Measurements from ENCODE around the gene COL27A1. TPM values are rescaled to one million over a fixed set of nuclear protein-coding genes. Genes with fewer than 3 reads are reported as not detected.

COL27A1 gene
- polyA plus RNA-seq, 1 donor (not counting 4 experiments of a cell fraction or from before 2014, with no cell fraction given) = 14.0 TPM

GRCh38 chr9:114289106-114289505 lies 133.8 kb downstream of the COL27A1 start:
- Histone ChIP-seq H2AFZ (ENCODE audit: control insufficient read depth, low read length) (no peak overlapping the region), H3K4me2 (ENCODE audit: control insufficient read depth, extremely low read depth, insufficient read depth, low read depth, low read length) (peak overlapping the region; percentile 92), H3K4me1 (ENCODE audit: control insufficient read depth, extremely low read depth, insufficient read depth, low read length) (peaks cover 23% of the 10 kb centered on the region), H3K4me3 (ENCODE audit: control insufficient read depth in 2 of 3, extremely low read depth in 1 of 3, insufficient read depth in 2 of 3, low read depth in 1 of 3, low read length in 3 of 3) (no peak overlapping the region), H3K36me3 (ENCODE audit: control insufficient read depth in 2 of 2, extremely low read depth in 1 of 2, insufficient read depth in 2 of 2, low read length in 2 of 2) (peaks cover 18 to 28% of the 10 kb centered on the region in 2 experiments), H3K79me2 (ENCODE audit: control insufficient read depth, insufficient read depth, low read length) (no peaks in the 10 kb centered on the region), H4K20me1 (ENCODE audit: control insufficient read depth, extremely low read depth, insufficient read depth, low read length) (no peaks in the 10 kb centered on the region), H3K27ac (ENCODE audit: control insufficient read depth, insufficient read depth, low read length) (peak overlapping the region; percentile 99), H3K9me3 (ENCODE audit: control insufficient read depth, low read depth, low read length) (no peaks in the 10 kb centered on the region), H3K27me3 (ENCODE audit: control insufficient read depth, extremely low read depth, insufficient read depth, low read length) (no peaks in the 10 kb centered on the region), H3K9ac (ENCODE audit: control insufficient read depth, extremely low read depth, insufficient read depth, low read length) (peak overlapping the region; percentile 93), H3K9me1 (ENCODE audit: control insufficient read depth, extremely low read depth, insufficient read depth, low read length) (no peaks in the 10 kb centered on the region)
- DNase-seq (ENCODE audit: low read depth, low spot score) (no peak), FAIRE-seq (no peak)
- TF ChIP-seq CTCF (optimal IDR thresholded peaks at IDR 0.05 in 1 of 3, IDR thresholded peaks at IDR 0.05 in 1 of 3, conservative IDR thresholded peaks at IDR 0.05 in 1 of 3; ENCODE audit: extremely low read depth in 1 of 3, insufficient read depth in 2 of 3, low read length in 3 of 3) (no peak), EZH2 (IDR thresholded peaks at IDR 0.05; ENCODE audit: low read length) (no peak)
- dilution Hi-C loops (cut with MboI; ENCODE audit: extremely low pct_ligation_motif_present, low sequenced_read_pairs) = no loop called here

GRCh38 chr9:114289571-114290481 lies 134.5 kb downstream of the COL27A1 start:
- H3K4me2 ChIP-seq (ENCODE audit: control insufficient read depth, extremely low read depth, insufficient read depth, low read depth, low read length) = no peak overlapping the region
- H4K20me1 ChIP-seq (ENCODE audit: control insufficient read depth, extremely low read depth, insufficient read depth, low read length) = no peaks in the 10 kb centered on the region
- H3K36me3 ChIP-seq (ENCODE audit: control insufficient read depth in 2 of 2, extremely low read depth in 1 of 2, insufficient read depth in 2 of 2, low read length in 2 of 2) = peaks cover 16 to 33% of the 10 kb centered on the region in 2 experiments
- no peak overlapping the region for H2AFZ ChIP-seq (ENCODE audit: control insufficient read depth, low read length)
- peaks cover 23% of the 10 kb centered on the region for H3K4me1 ChIP-seq (ENCODE audit: control insufficient read depth, extremely low read depth, insufficient read depth, low read length)
- dilution Hi-C loops (cut with MboI; ENCODE audit: extremely low pct_ligation_motif_present, low sequenced_read_pairs) = no loop called here
- no peaks in the 10 kb centered on the region for H3K9me3 ChIP-seq (ENCODE audit: control insufficient read depth, low read depth, low read length)
- no peak for FAIRE-seq
- TF ChIP-seq EZH2 (IDR thresholded peaks at IDR 0.05; ENCODE audit: low read length) (no peak), CTCF (optimal IDR thresholded peaks at IDR 0.05 in 1 of 3, IDR thresholded peaks at IDR 0.05 in 1 of 3, conservative IDR thresholded peaks at IDR 0.05 in 1 of 3; ENCODE audit: extremely low read depth in 1 of 3, insufficient read depth in 2 of 3, low read length in 3 of 3) (no peak)
- peak overlapping the region; percentile 99 for H3K27ac ChIP-seq (ENCODE audit: control insufficient read depth, insufficient read depth, low read length)
- peak overlapping the region; percentile 22 for H3K9ac ChIP-seq (ENCODE audit: control insufficient read depth, extremely low read depth, insufficient read depth, low read length)
- DNase-seq (ENCODE audit: low read depth, low spot score) = no peak
- no peak overlapping the region for H3K4me3 ChIP-seq (ENCODE audit: control insufficient read depth in 2 of 3, extremely low read depth in 1 of 3, insufficient read depth in 2 of 3, low read depth in 1 of 3, low read length in 3 of 3)
- no peaks in the 10 kb centered on the region for H3K9me1 ChIP-seq (ENCODE audit: control insufficient read depth, extremely low read depth, insufficient read depth, low read length)
- H3K79me2 ChIP-seq (ENCODE audit: control insufficient read depth, insufficient read depth, low read length) = no peaks in the 10 kb centered on the region
- no peaks in the 10 kb centered on the region for H3K27me3 ChIP-seq (ENCODE audit: control insufficient read depth, extremely low read depth, insufficient read depth, low read length)

All from keratinocyte (primary cell).